ENCODE data around the gene SIK3. TPM values are rescaled to one million over a fixed set of nuclear protein-coding genes. Genes with fewer than 3 reads are reported as not detected.
A peak's percentile ranks its signal among the peaks of the same experiment; 100 is the strongest.

Gene SIK3
- total RNA-seq, 1 experiment from 2014 or later: 31.4 TPM

DNA sequence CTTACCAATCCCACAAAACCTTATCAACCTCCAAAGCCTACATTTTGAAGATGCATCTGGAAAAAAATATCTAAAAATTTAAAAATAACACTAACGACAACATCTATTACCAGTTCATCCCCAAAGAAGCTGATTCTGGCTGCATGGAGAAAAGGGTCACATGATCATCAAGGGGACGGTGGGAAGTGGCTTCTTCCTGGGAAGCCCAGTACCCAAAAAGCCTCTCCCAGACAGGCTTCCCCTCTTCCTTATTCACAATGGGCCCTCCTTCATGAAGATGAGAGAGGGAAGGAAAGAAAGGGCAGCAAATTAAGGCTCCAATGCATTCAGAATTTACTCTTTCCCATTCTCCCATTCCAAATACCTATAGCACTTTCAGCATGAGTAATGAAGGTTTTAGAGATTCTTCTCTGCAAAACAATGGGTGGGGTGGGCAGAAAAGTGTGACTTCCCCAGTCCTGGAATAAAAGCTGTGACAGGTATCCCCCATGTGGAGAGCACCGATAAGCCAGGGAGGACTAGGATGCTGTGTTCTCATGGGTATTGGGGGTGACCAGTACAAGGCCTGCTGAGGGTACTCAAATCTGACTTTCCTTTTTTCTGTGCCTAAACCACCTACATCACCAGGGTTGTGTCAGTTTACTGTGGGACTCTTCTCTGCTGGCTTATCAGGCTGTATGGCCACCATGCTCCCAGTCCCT is 88.2 kb downstream of the SIK3 start:
- Histone ChIP-seq H2BK15ac (ENCODE audit: low read depth, low read length) (no peak overlapping the region), H3K4me2 (ENCODE audit: insufficient read depth, insufficient read length, low read length) (no peak overlapping the region), H3K9me3 (ENCODE audit: control insufficient read depth, low read depth, low read length) (no peaks in the 10 kb centered on the region), H2AK5ac (ENCODE audit: insufficient read length, low read length) (no peak overlapping the region), H3K79me2 (ENCODE audit: insufficient read depth, low read length) (0 out of 2 replicates have a peak, but pooled peaks cover 2% of the 10 kb centered on the region), H4K8ac (replicated peaks; ENCODE audit: insufficient read length, low read depth, low read length) (no peak overlapping the region), H3T11ph (ENCODE audit: low read length) (peak overlapping the region; percentile 10), H3K9ac (ENCODE audit: extremely low read depth, insufficient read length, low read length) (no peak overlapping the region), H3K23me2 (ENCODE audit: insufficient read length, low read depth, low read length, poor library complexity, severe bottlenecking) (no peaks in the 10 kb centered on the region), H4K20me1 (ENCODE audit: control insufficient read depth, insufficient read depth, insufficient read length) (no peaks in the 10 kb centered on the region), H3K27me3 (ENCODE audit: insufficient read depth, low read length) (no peaks in the 10 kb centered on the region), H3K23ac (ENCODE audit: insufficient read length, low read depth, low read length) (no peak overlapping the region), H2BK120ac (ENCODE audit: low read depth, low read length, poor library complexity, severe bottlenecking) (no peak overlapping the region), H3K4ac (ENCODE audit: low read depth, low read length) (no peak overlapping the region), H3K14ac (ENCODE audit: insufficient read depth, low read length) (no peak overlapping the region), H4K5ac (ENCODE audit: insufficient read length, low read depth, low read length) (no peak overlapping the region), H2BK20ac (ENCODE audit: low read depth, low read length, poor library complexity, severe bottlenecking) (no peak overlapping the region), H3K56ac (ENCODE audit: insufficient read length, low read depth, low read length) (no peak overlapping the region), H2BK5ac (ENCODE audit: insufficient read length, low read length) (no peak overlapping the region), H3K4me1 (ENCODE audit: insufficient read depth, low read length) (peaks cover 2% of the 10 kb centered on the region; the same call in 1 of the 2 replicates), H2BK12ac (ENCODE audit: insufficient read length, low read depth, low read length) (no peak overlapping the region), H2AFZ (ENCODE audit: low read length) (no peak overlapping the region), H3K18ac (ENCODE audit: insufficient read length, low read depth, low read length) (no peak overlapping the region), H3K79me1 (ENCODE audit: insufficient read depth, low read depth, low read length, poor library complexity, severe bottlenecking) (no peaks in the 10 kb centered on the region), H3K27ac (ENCODE audit: insufficient read length, low read depth, low read length) (no peak overlapping the region), H4K91ac (ENCODE audit: insufficient read length, low read depth, low read length) (no peak overlapping the region)
- Mint-ChIP-seq H3K4me3 (no peak overlapping the region), H3K36me3 (ENCODE audit: insufficient read depth in 1 of 3, low read depth in 3 of 3) (no peaks in the 10 kb centered on the region), H3K27me3 (ENCODE audit: low read depth) (no peaks in the 10 kb centered on the region), H3K27ac (peak overlapping the region; percentile 72 to 92 (median 85); a peak in 6 of 7 replicates), H3K9me3 (no peaks in the 10 kb centered on the region), H3K4me1 (peaks cover 15 to 24% of the 10 kb centered on the region in 2 experiments)
- DNase-seq: peak; percentile 36
- TF ChIP-seq, protein P1, sequence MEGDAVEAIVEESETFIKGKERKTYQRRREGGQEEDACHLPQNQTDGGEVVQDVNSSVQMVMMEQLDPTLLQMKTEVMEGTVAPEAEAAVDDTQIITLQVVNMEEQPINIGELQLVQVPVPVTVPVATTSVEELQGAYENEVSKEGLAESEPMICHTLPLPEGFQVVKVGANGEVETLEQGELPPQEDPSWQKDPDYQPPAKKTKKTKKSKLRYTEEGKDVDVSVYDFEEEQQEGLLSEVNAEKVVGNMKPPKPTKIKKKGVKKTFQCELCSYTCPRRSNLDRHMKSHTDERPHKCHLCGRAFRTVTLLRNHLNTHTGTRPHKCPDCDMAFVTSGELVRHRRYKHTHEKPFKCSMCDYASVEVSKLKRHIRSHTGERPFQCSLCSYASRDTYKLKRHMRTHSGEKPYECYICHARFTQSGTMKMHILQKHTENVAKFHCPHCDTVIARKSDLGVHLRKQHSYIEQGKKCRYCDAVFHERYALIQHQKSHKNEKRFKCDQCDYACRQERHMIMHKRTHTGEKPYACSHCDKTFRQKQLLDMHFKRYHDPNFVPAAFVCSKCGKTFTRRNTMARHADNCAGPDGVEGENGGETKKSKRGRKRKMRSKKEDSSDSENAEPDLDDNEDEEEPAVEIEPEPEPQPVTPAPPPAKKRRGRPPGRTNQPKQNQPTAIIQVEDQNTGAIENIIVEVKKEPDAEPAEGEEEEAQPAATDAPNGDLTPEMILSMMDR (conservative IDR thresholded peaks at IDR 0.05): no peak
- WGBS (ENCODE audit: extremely low coverage, insufficient read length, low lambda C conversion rate): no CpG with 5 or more reads among the region's 3 CpGs
